ENCODE results near the gene SCP2. TPM values are rescaled to one million over a fixed set of nuclear protein-coding genes. Genes with fewer than 3 reads are reported as not detected.

SCP2 gene
- total RNA-seq, 1 experiment from 2014 or later, result 56.4 TPM

GRCh38 chr1:53080769-53081168, 153.7 kb downstream of the SCP2 start:
- H3K9me3 Mint-ChIP-seq, result no peaks in the 10 kb centered on the region
- CTCF ChIA-PET, result interaction anchor here (0.6 to 1.1 kb wide), 3 partner anchors 40 to 154 kb away, joined by 3 to 4 read pairs (median 3); partner anchors contain the start of gene SCP2
- no peak for DNase-seq (ENCODE audit: low spot score)
- no peak overlapping the region for H3K27ac Mint-ChIP-seq
- no peaks in the 10 kb centered on the region for H3K36me3 Mint-ChIP-seq
- TF ChIP-seq HMGXB4 (CRISPR knock-in tag; IDR thresholded peaks at IDR 0.05) (no peak), HMGA2 (CRISPR knock-in tag; IDR thresholded peaks at IDR 0.05) (no peak), USF2 (CRISPR knock-in tag; IDR thresholded peaks at IDR 0.05) (no peak), CTCF (IDR thresholded peaks at IDR 0.05) (no peak), ZMAT4 (CRISPR knock-in tag; IDR thresholded peaks at IDR 0.05) (no peak), ZNF232 (CRISPR knock-in tag; IDR thresholded peaks at IDR 0.05) (no peak), MXD4 (CRISPR knock-in tag; IDR thresholded peaks at IDR 0.05; ENCODE audit: borderline replicate concordance) (no peak), IRF2 (CRISPR knock-in tag; IDR thresholded peaks at IDR 0.05; ENCODE audit: borderline replicate concordance, low read depth) (no peak), ZNF416 (CRISPR knock-in tag; IDR thresholded peaks at IDR 0.05) (no peak), TEAD4 (CRISPR knock-in tag; IDR thresholded peaks at IDR 0.05) (no peak)
- TF ChIP-seq, protein P1, sequence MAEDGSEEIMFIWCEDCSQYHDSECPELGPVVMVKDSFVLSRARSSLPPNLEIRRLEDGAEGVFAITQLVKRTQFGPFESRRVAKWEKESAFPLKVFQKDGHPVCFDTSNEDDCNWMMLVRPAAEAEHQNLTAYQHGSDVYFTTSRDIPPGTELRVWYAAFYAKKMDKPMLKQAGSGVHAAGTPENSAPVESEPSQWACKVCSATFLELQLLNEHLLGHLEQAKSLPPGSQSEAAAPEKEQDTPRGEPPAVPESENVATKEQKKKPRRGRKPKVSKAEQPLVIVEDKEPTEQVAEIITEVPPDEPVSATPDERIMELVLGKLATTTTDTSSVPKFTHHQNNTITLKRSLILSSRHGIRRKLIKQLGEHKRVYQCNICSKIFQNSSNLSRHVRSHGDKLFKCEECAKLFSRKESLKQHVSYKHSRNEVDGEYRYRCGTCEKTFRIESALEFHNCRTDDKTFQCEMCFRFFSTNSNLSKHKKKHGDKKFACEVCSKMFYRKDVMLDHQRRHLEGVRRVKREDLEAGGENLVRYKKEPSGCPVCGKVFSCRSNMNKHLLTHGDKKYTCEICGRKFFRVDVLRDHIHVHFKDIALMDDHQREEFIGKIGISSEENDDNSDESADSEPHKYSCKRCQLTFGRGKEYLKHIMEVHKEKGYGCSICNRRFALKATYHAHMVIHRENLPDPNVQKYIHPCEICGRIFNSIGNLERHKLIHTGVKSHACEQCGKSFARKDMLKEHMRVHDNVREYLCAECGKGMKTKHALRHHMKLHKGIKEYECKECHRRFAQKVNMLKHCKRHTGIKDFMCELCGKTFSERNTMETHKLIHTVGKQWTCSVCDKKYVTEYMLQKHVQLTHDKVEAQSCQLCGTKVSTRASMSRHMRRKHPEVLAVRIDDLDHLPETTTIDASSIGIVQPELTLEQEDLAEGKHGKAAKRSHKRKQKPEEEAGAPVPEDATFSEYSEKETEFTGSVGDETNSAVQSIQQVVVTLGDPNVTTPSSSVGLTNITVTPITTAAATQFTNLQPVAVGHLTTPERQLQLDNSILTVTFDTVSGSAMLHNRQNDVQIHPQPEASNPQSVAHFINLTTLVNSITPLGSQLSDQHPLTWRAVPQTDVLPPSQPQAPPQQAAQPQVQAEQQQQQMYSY (CRISPR knock-in tag; IDR thresholded peaks at IDR 0.05), result no peak
- ATAC-seq, result no peak
- POLR2A ChIA-PET, result no interaction called here
- H3K4me3 Mint-ChIP-seq, result no peak overlapping the region
- H3K4me1 Mint-ChIP-seq, result peaks cover 13% of the 10 kb centered on the region
- H3K27me3 Mint-ChIP-seq (ENCODE audit: low read depth), result no peaks in the 10 kb centered on the region; the same call in 1 of the 2 replicates

DNA sequence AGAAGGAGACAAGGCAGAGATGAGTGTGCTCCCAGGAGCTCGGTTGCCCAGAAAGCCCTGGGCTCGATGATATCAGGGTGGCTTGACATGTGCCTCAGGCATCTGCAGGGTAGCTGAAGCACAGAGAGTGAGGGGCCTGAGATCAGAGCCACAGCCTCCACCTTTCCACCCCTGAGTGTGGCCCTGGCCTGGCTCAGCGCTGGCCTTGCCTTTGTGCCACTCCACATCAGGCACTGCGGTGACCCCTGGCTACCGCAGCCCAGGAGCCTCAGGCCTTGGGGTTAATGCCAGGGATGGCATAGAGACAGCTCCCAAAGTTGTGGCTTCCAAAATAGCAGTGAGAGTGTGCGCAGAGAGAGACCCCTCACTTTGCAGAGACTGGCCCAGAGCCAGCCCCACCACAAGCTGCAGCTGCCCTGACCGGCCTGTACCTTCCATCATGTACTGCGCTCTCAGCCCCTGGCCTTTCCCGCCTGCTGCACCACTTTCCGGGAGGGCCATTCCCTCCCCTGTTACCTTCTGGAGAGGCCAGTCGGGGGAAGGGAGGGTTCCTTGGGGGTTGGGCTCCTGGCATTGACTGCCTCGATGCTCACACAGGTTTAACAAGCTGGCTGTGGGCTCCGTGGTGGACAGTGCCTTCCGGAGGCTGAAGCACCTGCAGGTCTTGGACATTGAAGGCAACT, 154.4 kb downstream of the SCP2 start:
- peak; percentile 42; the same call in 1 of the 2 replicates for ATAC-seq
- Mint-ChIP-seq H3K4me3 (no peak overlapping the region), H3K27ac (no peak overlapping the region), H3K27me3 (ENCODE audit: low read depth) (no peaks in the 10 kb centered on the region; the same call in 1 of the 2 replicates), H3K9me3 (no peaks in the 10 kb centered on the region), H3K36me3 (no peaks in the 10 kb centered on the region), H3K4me1 (peaks cover 13% of the 10 kb centered on the region)
- CTCF ChIA-PET, result interaction anchor here (0.8 to 1.1 kb wide), 3 partner anchors 10 to 104 kb away, joined by 3 read pairs; no protein-coding TSS in a partner anchor
- POLR2A ChIA-PET, result no interaction called here
- DNase-seq (ENCODE audit: low spot score), result no peak
- TF ChIP-seq JAZF1 (CRISPR knock-in tag; IDR thresholded peaks at IDR 0.05), result no peak
- TF ChIP-seq, protein P2, sequence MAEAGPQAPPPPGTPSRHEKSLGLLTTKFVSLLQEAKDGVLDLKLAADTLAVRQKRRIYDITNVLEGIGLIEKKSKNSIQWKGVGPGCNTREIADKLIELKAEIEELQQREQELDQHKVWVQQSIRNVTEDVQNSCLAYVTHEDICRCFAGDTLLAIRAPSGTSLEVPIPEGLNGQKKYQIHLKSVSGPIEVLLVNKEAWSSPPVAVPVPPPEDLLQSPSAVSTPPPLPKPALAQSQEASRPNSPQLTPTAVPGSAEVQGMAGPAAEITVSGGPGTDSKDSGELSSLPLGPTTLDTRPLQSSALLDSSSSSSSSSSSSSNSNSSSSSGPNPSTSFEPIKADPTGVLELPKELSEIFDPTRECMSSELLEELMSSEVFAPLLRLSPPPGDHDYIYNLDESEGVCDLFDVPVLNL (CRISPR knock-in tag; IDR thresholded peaks at IDR 0.05; ENCODE audit: borderline replicate concordance, low read depth), result no peak
- no peak for TF ChIP-seq E2F5 (CRISPR knock-in tag; IDR thresholded peaks at IDR 0.05)
- TF ChIP-seq NR2C2 (CRISPR knock-in tag; IDR thresholded peaks at IDR 0.05), result no peak
- TF ChIP-seq ZNF263 (CRISPR knock-in tag; IDR thresholded peaks at IDR 0.05; ENCODE audit: low read depth), result no peak
- TF ChIP-seq CREM (CRISPR knock-in tag; IDR thresholded peaks at IDR 0.05), result no peak
- no peak for TF ChIP-seq FOXK1 (CRISPR knock-in tag; IDR thresholded peaks at IDR 0.05)
- no peak for TF ChIP-seq SOX15 (CRISPR knock-in tag; IDR thresholded peaks at IDR 0.05)
- TF ChIP-seq, protein P3, sequence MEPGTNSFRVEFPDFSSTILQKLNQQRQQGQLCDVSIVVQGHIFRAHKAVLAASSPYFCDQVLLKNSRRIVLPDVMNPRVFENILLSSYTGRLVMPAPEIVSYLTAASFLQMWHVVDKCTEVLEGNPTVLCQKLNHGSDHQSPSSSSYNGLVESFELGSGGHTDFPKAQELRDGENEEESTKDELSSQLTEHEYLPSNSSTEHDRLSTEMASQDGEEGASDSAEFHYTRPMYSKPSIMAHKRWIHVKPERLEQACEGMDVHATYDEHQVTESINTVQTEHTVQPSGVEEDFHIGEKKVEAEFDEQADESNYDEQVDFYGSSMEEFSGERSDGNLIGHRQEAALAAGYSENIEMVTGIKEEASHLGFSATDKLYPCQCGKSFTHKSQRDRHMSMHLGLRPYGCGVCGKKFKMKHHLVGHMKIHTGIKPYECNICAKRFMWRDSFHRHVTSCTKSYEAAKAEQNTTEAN (CRISPR knock-in tag; IDR thresholded peaks at IDR 0.05), result no peak
- no peak for TF ChIP-seq NFATC4 (CRISPR knock-in tag; IDR thresholded peaks at IDR 0.05)
- TF ChIP-seq ZSCAN18 (CRISPR knock-in tag; IDR thresholded peaks at IDR 0.05), result no peak
